HG02885 (cell line): ENCODE results near the gene PCSK5.

ENCODE experiments used
- ATAC-seq: cut with Tn5 transposase; IDR thresholded peaks from one replicate; pipeline ENCODE4 v1.9.1; 2021; ENCODE audit warnings: mild to moderate bottlenecking; ENCODE audit not compliant: unreplicated experiment, poor library complexity

Gene PCSK5

DNA sequence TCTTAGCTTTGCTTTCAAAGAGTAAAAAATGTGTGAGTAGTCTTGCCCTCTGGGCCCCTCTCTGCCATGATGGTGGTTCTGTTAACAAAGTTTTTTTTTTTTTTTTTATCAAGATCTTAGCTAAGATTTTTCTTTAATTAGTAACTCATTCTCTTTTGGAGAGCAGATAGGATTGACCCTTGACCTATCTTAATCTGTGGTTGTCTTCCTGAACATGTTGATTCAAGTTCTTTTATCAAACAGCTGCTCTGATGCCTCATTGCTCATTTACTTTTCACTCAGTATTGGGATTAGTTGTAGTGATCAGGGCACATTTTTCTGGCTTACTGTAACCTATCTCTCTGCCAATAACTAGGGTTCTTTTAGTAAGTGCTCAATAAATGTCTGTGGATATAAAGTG lies 106.3 kb downstream of the PCSK5 start:
- no peak for ATAC-seq

DNA sequence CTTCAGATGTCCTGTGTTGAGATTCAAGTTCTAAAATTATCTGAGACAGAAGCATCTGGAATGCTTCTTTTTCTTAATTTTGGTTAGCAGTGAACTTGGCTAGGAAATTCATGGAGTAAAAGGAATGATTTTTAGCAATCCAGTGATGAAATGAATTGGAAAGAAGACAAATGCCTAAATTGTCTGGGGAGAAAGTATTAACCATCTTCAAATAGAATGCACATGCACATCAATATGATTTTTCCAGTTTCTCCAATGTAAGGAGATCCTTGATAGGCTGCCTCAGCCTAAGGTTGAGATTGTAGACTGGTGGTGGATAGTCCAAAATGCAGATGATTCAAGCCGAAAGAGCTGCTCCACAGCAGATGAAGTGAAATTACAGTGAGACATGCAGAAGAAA lies 106.7 kb downstream of the PCSK5 start:
- no peak for ATAC-seq

DNA sequence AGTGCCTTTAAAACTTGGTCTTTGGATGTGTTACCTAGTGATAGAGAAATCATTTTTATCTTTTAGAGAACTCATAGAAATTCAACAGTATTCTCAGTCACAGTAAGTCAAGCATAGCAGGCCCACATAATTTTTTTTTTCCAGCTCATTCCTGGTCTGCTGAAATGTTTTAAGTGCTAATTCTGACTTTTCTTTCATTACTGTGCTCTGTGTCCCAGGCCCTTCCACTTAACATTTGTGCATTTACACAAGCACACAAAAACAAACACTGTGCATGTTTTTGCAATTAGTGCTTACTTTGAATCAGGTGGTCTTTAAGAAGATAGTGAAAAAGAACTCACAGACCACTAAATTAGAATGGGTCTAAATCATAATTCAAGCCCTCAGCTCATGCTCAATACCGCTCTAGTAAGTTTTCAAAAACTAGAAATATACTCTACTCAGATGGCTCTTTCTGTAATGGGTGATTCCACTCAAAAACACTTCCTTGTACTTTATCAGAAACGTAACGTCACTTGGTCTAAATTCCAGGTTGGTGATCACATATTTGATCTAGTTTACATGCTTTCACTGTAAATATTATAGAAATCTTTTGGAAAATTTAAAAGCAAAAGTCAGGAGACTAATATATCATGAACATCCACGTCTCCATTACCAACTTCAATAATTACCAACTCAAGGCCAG lies 107.8 kb downstream of the PCSK5 start:
- no peak for ATAC-seq

DNA sequence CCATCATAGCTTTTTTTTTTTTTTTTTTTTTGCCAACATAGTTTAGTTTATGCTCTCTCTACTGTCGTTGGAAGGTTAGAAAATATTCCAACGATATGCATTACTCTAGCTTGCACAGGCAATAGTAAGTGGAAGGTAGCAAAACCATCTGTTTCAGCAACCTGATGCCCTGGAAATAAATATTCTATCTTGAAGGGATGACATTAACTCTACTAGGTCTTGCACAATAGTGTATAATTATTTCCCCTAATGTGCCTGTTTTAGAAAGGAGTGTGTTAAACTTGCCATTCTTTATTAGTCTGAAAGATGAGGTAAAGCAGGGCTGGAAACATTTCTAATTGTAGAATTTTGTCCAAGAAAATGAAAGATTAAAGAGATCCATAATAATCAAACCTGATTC lies 111.0 kb downstream of the PCSK5 start:
- ATAC-seq = no peak

DNA sequence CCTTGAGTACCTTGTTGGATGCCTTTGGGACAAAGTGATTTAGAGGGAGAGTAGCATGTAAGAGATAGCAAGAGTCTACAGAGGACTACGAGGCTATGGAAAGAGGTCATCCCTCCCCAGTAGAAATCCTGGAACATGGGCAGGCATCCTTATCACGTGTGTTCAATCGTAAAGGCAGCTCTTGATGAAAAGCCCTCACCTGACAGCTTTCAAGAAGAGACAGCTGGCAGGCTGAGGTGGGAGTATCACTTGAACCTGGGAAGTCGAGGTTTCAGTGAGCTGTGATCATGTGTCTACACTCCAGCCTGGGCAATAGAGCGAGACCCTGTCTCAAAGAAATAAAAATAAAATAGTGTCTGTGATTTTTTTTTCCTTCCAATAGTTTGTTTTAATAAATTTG lies 112.6 kb downstream of the PCSK5 start:
- no peak for ATAC-seq

DNA sequence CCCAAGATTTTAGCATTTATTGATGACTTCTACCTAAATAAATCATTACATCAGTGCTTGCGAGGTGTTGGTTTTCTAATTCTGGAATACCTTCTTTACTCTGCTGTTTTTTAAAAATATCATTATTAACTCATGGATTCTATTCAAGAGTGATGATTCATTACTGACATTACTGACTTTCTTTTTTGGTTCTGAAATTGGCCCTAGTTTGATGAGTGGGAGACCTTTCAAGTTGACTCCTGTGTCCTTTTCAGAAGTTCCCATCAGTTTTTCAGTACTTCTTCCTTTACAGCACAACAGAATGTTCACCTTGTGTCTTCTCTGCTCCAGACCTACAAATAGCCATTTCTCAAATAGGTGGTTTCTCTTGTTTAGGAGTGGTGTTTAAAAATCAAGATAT lies 114.1 kb downstream of the PCSK5 start:
- peak; percentile 92 for ATAC-seq

DNA sequence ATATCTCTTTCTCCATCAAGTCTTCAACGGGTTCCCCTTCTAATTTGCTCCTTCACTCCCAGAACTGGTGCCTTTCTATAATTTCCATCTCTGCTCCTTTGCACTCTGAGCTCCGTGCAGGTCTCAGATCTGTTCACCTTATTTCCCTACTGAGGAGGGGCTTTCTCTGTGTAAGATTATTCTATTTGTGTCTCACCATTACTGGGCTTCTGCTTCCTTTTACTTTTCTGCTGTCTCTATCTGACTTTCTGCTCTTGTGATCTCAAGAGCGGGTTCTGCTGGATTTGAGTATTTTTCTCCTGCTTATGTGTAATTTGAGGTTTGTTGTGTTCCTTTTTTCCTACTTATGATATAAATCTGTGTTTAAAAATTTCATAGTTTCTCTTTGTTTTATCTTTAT lies 117.5 kb downstream of the PCSK5 start:
- no peak for ATAC-seq

DNA sequence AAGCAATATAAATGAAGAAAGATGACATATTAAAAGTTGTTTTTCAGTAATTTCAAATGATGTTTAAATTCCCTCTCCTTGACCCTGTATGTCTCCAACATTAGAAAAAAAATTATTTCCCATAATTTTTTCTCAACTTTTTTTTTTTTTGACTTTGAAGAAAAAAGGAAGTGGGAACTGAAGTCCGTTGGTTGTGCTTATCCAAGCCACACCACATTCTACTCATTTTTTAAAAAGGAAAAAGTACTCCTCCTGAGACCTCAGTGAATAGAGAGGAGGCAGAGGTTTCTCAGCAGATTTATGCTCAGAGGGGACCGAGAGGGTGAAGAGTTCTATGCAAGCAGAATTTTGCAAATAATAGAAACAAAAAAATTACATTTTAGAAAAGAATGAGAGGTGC lies 123.3 kb downstream of the PCSK5 start:
- ATAC-seq = no peak

DNA sequence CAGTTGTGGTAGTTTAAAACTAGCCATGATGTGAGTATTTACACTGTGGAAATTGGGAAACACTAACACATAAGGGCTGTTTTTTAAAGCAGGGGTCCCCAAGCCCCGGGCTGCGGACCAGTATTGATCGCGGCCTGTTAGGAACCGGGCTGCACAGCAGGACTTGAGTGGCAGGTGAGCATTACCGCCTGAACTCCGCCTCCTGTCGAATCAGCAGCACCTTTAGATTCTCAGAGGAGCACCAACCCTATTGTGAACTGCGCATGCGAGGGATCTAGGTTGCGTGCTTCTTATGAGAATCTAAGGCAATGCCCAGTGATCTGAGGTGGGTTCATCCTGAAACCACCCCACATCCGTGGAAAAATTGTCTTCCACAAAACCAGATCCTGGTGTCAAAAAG lies 127.8 kb downstream of the PCSK5 start:
- ATAC-seq = no peak

DNA sequence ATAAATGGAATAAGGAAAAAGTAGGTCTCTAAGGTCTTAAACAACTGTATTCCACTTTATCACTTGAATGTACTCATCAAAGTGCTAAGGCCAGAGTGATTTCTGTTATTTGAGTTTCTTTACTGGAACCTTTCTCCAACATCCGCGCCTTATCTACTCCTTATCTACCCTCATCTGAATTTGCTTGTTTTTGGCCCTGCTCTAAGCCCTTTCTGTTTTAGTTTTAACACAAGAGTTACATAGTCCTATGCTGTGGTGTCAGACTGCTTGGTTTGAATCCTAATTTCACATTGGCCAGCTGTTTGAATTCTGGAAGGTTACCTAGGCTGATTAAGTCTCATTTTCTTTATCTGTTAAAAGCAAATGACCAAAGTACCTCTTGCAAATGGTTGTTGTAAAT lies 128.3 kb downstream of the PCSK5 start:
- ATAC-seq = no peak

DNA sequence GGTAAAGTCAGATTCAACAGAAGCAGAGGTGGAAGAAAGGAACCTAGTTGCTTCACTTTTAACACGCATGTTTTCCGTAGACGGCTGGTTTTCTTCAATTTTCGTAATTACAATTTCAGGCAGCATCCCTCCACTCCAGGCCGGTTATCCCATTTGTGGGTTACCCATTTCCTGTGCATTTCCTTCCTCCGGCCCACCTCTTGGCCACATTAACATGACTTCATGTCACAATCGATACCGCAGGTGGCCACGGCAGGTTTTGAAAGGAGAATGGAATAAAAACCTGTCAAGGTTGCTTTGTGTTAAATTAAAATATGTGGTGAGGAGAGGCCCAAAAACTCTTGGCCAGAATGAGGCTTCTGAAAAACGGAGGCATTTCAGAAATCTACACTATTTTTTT lies 130.2 kb downstream of the PCSK5 start:
- ATAC-seq = no peak

DNA sequence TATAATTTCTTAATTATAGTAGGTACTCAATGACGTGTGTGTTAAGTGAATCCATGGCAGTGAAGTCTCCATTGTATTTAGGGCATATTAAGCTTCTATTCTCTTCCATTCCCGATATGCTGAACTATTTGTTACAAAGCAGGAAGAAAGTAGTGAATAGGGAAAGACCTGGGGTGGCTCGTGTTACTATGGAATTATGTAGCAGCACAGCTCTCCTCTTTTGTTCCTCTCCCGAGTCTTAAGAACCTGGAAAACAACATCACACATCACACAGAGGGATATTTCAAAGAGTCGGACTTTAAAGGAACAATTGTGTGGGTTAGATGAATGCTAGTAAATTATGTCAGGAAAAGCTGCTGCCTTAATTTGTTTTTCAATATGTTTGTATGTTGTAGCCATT lies 131.8 kb downstream of the PCSK5 start:
- ATAC-seq = no peak

DNA sequence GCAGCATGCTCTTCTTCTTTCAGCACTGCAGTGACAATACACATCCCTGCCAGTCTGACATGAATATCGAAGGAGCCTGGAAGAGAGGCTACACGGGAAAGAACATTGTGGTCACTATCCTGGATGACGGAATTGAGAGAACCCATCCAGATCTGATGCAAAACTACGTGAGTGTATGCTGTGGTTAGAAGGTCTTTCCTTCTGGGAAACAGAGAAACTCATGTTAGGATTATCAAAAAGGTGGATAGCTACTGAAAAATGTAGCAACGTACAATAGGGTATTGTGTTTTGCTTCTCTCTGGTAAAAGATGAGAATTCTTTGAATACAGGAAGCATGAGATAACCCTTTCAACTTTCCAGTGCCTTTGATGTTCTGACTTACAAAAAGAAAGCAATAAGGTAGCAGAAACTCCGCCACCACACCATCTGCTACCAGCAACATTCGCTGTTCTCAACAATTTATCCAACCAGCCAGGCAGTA lies 133.3 kb downstream of the PCSK5 start:
- no peak for ATAC-seq

DNA sequence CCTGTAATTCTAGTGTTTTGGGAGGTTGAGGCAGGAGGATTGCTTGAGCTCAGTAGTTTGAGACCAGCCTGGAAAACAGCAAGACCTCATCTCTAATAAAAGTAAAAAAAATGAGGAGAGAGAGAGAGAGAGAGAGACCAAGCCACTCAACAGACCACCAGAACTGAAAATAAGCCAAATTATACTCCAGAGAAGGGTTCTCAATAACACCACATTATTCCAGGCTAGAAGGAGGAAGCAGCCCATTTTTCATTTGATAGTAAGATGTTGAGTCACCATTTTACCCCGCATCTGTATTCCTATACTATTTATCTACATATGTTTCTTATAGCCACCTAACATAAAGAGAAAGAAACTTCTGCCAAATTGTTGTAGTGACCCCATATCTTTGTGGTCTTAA lies 134.8 kb downstream of the PCSK5 start:
- no peak for ATAC-seq

DNA sequence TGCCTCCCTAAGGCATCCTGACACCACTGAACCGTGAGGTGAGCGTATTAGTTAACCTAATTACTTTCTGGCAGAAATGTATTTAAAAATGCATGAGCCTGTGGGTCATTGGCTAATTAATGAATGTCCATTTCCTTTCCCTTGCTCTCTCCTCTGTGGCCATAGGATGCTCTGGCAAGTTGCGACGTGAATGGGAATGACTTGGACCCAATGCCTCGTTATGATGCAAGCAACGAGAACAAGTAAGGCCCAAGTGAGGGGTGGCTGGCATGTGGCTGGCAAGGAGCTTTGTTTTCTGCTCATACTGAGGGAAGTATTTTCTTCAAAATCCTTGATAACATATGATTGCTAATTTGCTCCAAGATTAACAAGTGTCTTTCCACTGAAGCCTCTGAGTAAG lies 136.3 kb downstream of the PCSK5 start:
- no peak for ATAC-seq

DNA sequence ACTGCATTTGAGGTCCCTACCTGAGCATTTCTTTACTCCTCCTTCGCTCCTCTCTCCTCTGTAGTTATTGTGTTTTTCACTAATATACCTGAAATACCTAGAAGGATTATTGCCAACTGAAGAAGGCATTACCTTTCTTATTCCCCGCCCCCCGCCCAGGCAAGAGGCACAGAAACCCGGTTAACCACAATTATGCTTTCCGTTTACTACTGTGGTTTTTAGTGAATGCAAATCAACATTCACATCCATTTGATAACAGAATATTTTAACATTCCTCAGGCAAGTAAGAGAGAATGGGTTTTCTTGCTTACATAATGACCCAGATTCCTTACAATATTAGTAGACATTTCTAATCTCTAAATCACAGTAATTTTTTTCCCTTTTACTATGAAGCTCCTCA lies 136.9 kb downstream of the PCSK5 start:
- ATAC-seq = peak; percentile 50

DNA sequence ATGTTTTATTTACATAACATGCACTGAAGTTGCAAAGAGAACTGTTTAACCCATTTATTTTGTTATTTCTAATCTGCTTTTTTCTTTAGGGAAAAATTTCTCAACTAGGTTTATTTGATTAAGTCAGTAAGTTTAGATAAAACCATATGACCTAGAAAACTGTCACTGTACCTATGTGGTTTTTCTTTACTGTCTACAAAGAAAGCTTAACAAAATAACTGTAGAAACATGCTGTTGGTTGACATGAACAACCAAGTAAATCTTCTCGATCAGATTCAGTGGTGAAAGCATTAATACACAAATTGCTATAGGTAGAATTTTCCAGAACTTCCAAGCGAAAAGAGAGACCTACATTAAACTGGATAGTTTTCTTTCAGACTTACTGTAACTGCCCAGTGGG lies 137.4 kb downstream of the PCSK5 start:
- ATAC-seq = no peak

DNA sequence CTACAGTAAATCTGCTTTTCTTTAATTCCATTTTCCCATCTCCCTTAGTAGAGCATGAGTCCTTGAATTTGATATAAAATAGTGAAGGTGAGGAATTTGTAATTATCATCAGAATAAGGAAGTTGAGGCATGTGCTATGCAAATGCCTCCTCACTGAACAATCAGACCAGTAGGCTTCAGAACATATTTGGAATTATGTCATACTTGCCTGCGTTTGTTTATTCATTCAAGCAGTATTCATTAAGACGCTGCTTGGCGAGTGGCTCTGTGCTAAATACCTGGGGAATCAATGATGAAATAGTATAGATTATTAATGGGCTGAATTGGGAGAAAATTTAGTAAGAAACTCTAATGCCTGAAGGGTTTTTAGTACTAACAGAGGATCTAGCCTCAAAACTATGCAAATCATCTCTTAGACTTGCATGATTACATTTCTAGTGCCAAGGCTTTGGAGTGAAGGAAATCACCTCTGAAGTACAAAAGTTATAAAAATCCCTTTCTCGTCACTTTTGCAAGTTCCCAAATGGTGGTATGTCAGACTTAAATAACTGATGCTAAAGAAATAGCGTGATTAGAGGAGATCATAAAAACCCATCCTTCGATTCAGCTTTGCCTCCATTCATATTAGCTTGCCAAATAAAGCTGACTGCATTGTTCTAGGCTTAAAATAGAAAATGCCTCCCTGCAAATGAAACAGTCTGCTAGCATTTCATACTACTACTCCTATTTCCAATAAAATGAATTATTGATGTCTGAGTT lies 141.7 kb downstream of the PCSK5 start:
- ATAC-seq = no peak

DNA sequence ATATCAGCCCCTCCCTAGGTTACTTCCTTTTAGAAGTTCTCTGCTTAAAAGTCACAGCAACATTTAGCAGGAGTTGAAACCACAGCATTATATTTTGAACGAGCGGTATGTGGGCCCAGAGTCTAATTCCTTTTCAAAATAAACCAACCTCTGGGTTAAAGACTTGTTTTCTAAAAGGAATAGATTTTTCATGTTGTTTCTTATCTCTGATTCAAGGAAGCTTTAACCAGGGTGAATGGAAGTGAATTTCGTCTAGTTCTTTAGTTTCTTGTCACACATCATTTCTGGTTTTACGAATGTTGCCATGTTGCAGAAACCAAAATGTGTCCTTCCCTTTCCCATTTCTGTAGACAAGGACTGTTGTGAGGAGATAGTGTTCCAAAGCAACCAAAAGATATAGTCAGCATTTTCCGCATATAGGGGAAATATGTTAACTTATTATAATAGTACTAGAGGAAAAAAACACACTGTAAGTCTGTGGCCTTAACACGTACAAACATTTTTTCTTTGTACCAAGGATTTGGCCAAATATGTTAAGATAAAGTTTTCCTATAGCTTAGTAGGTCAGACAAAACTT lies 142.4 kb downstream of the PCSK5 start:
- no peak for ATAC-seq

DNA sequence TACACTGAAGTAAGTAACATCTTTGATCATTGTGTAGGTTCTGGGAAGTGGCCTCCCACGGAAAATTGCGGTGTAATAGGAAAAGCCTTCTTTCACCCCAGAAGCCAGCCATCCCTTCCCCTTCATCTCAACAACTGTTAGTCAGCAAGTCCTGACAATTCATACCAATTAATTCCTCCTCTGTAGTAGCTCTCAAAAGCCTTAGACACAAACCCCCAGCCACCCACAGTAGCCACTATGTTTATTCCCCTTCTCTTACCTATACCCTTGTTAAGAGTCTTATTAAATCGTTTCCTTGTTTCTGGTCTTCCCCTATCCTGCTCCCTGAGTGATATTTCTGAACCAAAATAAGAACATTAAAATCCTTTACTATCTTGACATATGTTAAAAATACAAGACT lies 143.6 kb downstream of the PCSK5 start:
- ATAC-seq = no peak

DNA sequence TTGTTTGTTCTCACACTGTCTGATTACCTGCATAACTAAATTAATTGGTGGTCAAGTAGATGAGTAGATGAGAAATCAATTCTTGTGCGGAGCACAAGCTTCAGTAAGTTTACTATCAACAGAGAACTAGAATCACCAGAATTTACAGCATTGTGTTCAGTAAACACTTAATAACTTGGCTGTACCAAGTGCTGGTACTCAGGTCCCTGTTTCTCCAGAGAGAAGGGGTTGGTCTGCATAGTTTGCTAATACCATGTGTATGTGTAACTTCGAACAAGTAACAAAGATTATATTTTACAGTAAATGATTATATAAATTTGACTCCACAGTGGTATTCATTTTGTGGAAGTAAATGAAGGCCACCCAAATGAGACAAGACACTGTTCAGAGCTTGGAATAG lies 146.3 kb downstream of the PCSK5 start:
- no peak for ATAC-seq
